HG03432 (cell line): Measurements from ENCODE around the gene TRIM64.
"Not testable (repeated sequence)": the region's sequence is repeated elsewhere in the genome, so short reads cannot be mapped to it uniquely, and the experiment has no call there.

Source experiments
- ATAC-seq: cut with Tn5 transposase; IDR thresholded peaks from one replicate; pipeline ENCODE4 v1.9.1; 2021; ENCODE audit warnings: mild to moderate bottlenecking, moderate library complexity; ENCODE audit not compliant: unreplicated experiment

The TRIM64 gene, protein sequence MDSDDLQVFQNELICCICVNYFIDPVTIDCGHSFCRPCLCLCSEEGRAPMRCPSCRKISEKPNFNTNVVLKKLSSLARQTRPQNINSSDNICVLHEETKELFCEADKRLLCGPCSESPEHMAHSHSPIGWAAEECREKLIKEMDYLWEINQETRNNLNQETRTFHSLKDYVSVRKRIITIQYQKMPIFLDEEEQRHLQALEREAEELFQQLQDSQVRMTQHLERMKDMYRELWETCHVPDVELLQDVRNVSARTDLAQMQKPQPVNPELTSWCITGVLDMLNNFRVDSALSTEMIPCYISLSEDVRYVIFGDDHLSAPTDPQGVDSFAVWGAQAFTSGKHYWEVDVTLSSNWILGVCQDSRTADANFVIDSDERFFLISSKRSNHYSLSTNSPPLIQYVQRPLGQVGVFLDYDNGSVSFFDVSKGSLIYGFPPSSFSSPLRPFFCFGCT

DNA sequence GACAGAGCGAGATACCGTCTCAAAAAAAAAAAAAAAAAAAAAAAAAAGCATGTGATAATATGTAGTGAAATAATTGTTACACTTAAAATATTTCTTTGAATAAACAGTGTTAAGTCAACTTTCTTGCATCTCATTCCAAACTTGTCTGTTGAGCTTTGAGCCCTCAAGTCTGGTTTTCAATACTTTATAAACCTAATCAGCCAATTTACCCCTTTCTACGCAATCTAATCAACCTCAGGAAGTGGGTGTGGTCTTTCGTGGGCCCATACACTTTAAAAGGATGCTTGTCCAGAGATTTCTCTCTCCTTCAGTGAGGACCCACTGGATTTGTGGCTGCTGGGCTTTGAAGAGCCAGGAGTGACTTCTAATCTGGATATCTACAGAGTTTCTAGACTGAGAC, at the start of gene TRIM64:
Gene TRIM64 (plus strand): TSS at position 301 of the 400 bp plus-strand sequence. CDS start 2,467 bp downstream, outside the sequence.
- ATAC-seq, result not testable (repeated sequence)

DNA sequence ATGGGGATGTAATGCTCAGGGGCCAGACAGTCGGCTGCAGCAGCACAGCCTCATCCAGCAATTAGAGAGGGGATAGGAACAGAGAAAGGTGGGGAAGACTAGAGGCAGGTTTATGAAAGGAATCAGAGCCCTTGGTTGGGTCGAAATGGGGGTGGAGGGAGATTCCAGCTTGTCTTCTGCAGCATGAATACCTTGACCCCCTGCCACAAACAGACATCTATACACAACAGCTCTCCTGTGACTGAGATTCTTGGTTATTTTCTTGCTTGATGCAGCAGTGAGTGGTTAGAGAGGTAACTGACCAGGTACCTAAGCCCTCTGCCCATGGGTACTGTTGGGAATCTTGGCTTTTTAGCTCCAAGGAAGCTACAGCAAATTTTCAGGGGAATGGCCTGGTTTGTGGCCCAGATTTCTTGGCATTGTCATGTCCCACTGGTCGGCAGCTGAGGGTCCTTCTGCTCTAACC, 43.6 kb upstream of the TRIM64 start, which contains the start of gene TRIM49D1:
Gene TRIM49D1 (minus strand): TSS at position 51 of the 466 bp plus-strand sequence. CDS start 4,535 bp downstream, outside the sequence.
- ATAC-seq, result no peak

GRCh38 chr11:89923764-89924163, 42.1 kb upstream of the TRIM64 start, which contains the start of gene TRIM49D2:
Gene TRIM49D2 (plus strand): TSS chr11:89924064. CDS start chr11:89926762, 2,698 bp downstream.
- not testable (repeated sequence) for ATAC-seq

DNA sequence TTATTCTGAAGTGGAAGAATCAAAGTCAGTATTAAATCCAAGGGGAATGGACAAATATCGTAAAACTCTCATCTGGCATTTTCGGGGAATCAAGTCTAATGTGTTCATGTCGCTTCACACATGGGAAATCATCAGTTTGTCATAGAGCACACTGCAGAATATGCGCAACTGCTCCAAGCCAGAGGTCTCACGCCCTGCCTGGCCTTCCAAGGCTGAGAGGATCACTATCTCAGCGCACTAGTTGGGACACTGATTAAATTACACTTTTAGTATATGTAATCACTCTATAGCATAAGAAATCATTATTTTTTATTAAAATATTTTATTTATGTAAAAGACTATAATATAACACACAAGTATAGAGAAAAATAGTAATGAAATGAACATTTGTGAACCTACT, 5.0 kb upstream of the TRIM64 start:
- ATAC-seq, result not testable (repeated sequence)
